ENCODE measurements around the gene GRM4. TPM values are rescaled to one million over a fixed set of nuclear protein-coding genes. Genes with fewer than 3 reads are reported as not detected.

The GRM4 gene
- total RNA-seq, 4 donors from 2014 or later, result not detected

- Histone ChIP-seq H3K4me3 (no peak overlapping the region), H3K9me3 (no peaks in the 10 kb centered on the region), H3K36me3 (no peaks in the 10 kb centered on the region), H3K4me1 (no peaks in the 10 kb centered on the region), H3K27ac (no peak overlapping the region), H3K27me3 (peaks cover 43% of the 10 kb centered on the region)
- WGBS, result 97% methylated on average over 3 of the region's 3 CpGs
- DNase-seq (ENCODE audit: low spot score in 2 of 2), result no peak
- no peak for TF ChIP-seq POLR2A (IDR thresholded peaks at IDR 0.05)
Observed at GRCh38 chr6:34125939-34126338, 19.9 kb downstream of the GRM4 start.

- no peaks in the 10 kb centered on the region for H3K9me3 ChIP-seq
- 41% methylated on average over 12 of the region's 13 CpGs for WGBS
- no peaks in the 10 kb centered on the region for H3K4me1 ChIP-seq
- no peak for TF ChIP-seq POLR2A (IDR thresholded peaks at IDR 0.05)
- TF ChIP-seq CTCF (IDR thresholded peaks at IDR 0.05), result no peak
- no peak for TF ChIP-seq POLR2AphosphoS5 (IDR thresholded peaks at IDR 0.05)
- no peak for TF ChIP-seq EP300 (IDR thresholded peaks at IDR 0.05)
- no peak overlapping the region for H3K4me3 ChIP-seq
- no peaks in the 10 kb centered on the region for H3K36me3 ChIP-seq
- H3K27me3 ChIP-seq, result peaks cover 39% of the 10 kb centered on the region
- H3K27ac ChIP-seq, result no peak overlapping the region
- DNase-seq (ENCODE audit: low spot score in 2 of 2), result no peak
Observed at GRCh38 chr6:34120953-34121675, 24.8 kb downstream of the GRM4 start.

GRCh38 chr6:34115915-34116314, 30.0 kb downstream of the GRM4 start:
- Histone ChIP-seq H3K9me3 (no peaks in the 10 kb centered on the region), H3K27ac (no peak overlapping the region), H3K4me1 (no peaks in the 10 kb centered on the region), H3K4me3 (no peak overlapping the region), H3K36me3 (no peaks in the 10 kb centered on the region), H3K27me3 (peaks cover 44% of the 10 kb centered on the region)
- no peak for TF ChIP-seq EP300 (IDR thresholded peaks at IDR 0.05)
- no peak for TF ChIP-seq POLR2AphosphoS5 (IDR thresholded peaks at IDR 0.05)
- no peak for TF ChIP-seq POLR2A (IDR thresholded peaks at IDR 0.05)
- DNase-seq (ENCODE audit: low spot score in 2 of 2), result no peak
- 85% methylated on average over 11 of the region's 11 CpGs for WGBS

GRCh38 chr6:34115403-34115795, 30.5 kb downstream of the GRM4 start:
- H3K36me3 ChIP-seq, result no peaks in the 10 kb centered on the region
- H3K27ac ChIP-seq, result no peak overlapping the region
- WGBS, result 32% methylated on average over 7 of the region's 10 CpGs
- H3K4me3 ChIP-seq, result no peak overlapping the region
- H3K4me1 ChIP-seq, result no peaks in the 10 kb centered on the region
- TF ChIP-seq POLR2AphosphoS5 (IDR thresholded peaks at IDR 0.05) (no peak), POLR2A (IDR thresholded peaks at IDR 0.05) (no peak), CTCF (IDR thresholded peaks at IDR 0.05) (no peak), EP300 (IDR thresholded peaks at IDR 0.05) (no peak)
- H3K27me3 ChIP-seq, result peaks cover 49% of the 10 kb centered on the region
- H3K9me3 ChIP-seq, result no peaks in the 10 kb centered on the region
- DNase-seq (ENCODE audit: low spot score in 2 of 2), result no peak

- H3K4me1 ChIP-seq, result no peaks in the 10 kb centered on the region
- no peak for TF ChIP-seq POLR2A (IDR thresholded peaks at IDR 0.05)
- no peak for TF ChIP-seq EP300 (IDR thresholded peaks at IDR 0.05)
- TF ChIP-seq POLR2AphosphoS5 (IDR thresholded peaks at IDR 0.05), result no peak
- TF ChIP-seq CTCF (IDR thresholded peaks at IDR 0.05), result no peak
- no peak for DNase-seq (ENCODE audit: low spot score in 2 of 2)
- H3K4me3 ChIP-seq, result no peak overlapping the region
- H3K27ac ChIP-seq, result no peak overlapping the region
- WGBS, result 61% methylated on average over 6 of the region's 16 CpGs
- peaks cover 51% of the 10 kb centered on the region for H3K27me3 ChIP-seq
- no peaks in the 10 kb centered on the region for H3K9me3 ChIP-seq
- H3K36me3 ChIP-seq, result no peaks in the 10 kb centered on the region
Observed at GRCh38 chr6:34114695-34115402, 31.0 kb downstream of the GRM4 start.

- DNase-seq (ENCODE audit: low spot score in 2 of 2), result no peak
- H3K4me3 ChIP-seq, result no peak overlapping the region
- H3K27me3 ChIP-seq, result peaks cover 63% of the 10 kb centered on the region
- 28% methylated on average over 3 of the region's 3 CpGs for WGBS
- H3K9me3 ChIP-seq, result no peaks in the 10 kb centered on the region
- no peaks in the 10 kb centered on the region for H3K4me1 ChIP-seq
- no peaks in the 10 kb centered on the region for H3K36me3 ChIP-seq
- TF ChIP-seq EP300 (IDR thresholded peaks at IDR 0.05) (no peak), POLR2A (IDR thresholded peaks at IDR 0.05) (no peak), POLR2AphosphoS5 (IDR thresholded peaks at IDR 0.05) (no peak), CTCF (IDR thresholded peaks at IDR 0.05) (no peak)
- no peak overlapping the region for H3K27ac ChIP-seq
Observed at GRCh38 chr6:34113532-34113931, 32.4 kb downstream of the GRM4 start.
